Esophagus muscularis mucosa (tissue), 4 donors: ENCODE measurements around the gene ETAA1. TPM values are rescaled to one million over a fixed set of nuclear protein-coding genes. Genes with fewer than 3 reads are reported as not detected.

Source experiments
- DNase-seq: peaks from one replicate; pipeline ENCODE4 v3.0.0-alpha.2; 2017; ENCODE audit errors: extremely low spot score
- H3K27ac ChIP-seq, 4 donors: fragments of 200-600 bp; sonication (generic); replicated peaks in 1 of 4; 1 replicate in 3 of 4; 2 replicates in 1 of 4; pipeline ENCODE4 v1.5.1; 2016 to 2019; ENCODE audit warnings: mild to moderate bottlenecking in 1 of 4
- H3K27me3 ChIP-seq, 4 donors: fragments of 200-600 bp; sonication (generic); one replicate each; pipeline versions ENCODE4 v1.5.1 to v1.6.0; 2016 to 2019
- H3K36me3 ChIP-seq, 4 donors: fragments of 200-600 bp; sonication (generic); one replicate each; pipeline ENCODE4 v1.5.1; 2016 to 2019
- H3K4me1 ChIP-seq, 4 donors: fragments of 200-600 bp; sonication (generic); one replicate each; pipeline ENCODE4 v1.5.1; 2016 to 2019
- H3K4me3 ChIP-seq, 4 donors: fragments of 200-600 bp; sonication (generic); 1 replicate in 2 of 4; 2 replicates in 2 of 4; pipeline ENCODE4 v1.5.1; 2016 to 2019; ENCODE audit warnings: mild to moderate bottlenecking in 4 of 4, moderate library complexity in 1 of 4
- H3K9me3 ChIP-seq, 4 donors: fragments of 200-600 bp; sonication (generic); 1 replicate in 3 of 4; 2 replicates in 1 of 4; pipeline ENCODE4 v1.5.1; 2016 to 2019
- CTCF ChIP-seq, 3 experiments: fragments of 200-600 bp in 2 of 3; fragments of 450-650 bp in 1 of 3; sonication (generic) in 2 of 3; IDR thresholded peaks; one replicate each; pipeline ENCODE4 v1.5.1; 2017 to 2019; ENCODE audit warnings: antibody characterized with exemption in 3 of 3, mild to moderate bottlenecking in 2 of 3, moderate library complexity in 1 of 3
- EP300 ChIP-seq: sonication (generic); formaldehyde crosslinking; IDR thresholded peaks from one replicate; pipeline ENCODE4 v1.6.1; 2017; ENCODE audit warnings: antibody characterized with exemption
- POLR2A ChIP-seq: fragments of 450-650 bp; IDR thresholded peaks from one replicate; pipeline ENCODE4 v1.6.1; 2017; ENCODE audit warnings: antibody characterized with exemption, moderate library complexity, mild to moderate bottlenecking, low read depth
- POLR2AphosphoS5 ChIP-seq, 2 donors: sonication (generic); formaldehyde crosslinking; IDR thresholded peaks; one replicate each; pipeline ENCODE4 v1.6.1; 2017; ENCODE audit warnings: antibody characterized with exemption in 2 of 2
- WGBS: methylation state at CpG from one replicate; pipeline ENCODE4 v1.1.5; 2018; 5-methylcytosine and 5-hydroxymethylcytosine counted together
- intact Hi-C: fragments of 100-400 bp; cut with DNase I; formaldehyde crosslinking; loops from one replicate; pipeline ENCODE4 v1.15.1; 2023
- total RNA-seq, 4 donors: library from RNA; depleted of rRNA; stranded (reverse); fragments of >200 nt; gene quantifications; one replicate each; pipeline versions ENCODE4 v1.1.0 to v1.2.1, GENCODE V29; 2016

ETAA1 gene
- 10 to 100 TPM; 10.4 to 19.5 (median 14.2) TPM for total RNA-seq

GRCh38 chr2:67397143-67397986 lies at the start of gene ETAA1:
Gene ETAA1, plus strand, starts transcription at chr2:67397333. Its CDS starts 116 bp downstream, at chr2:67397449.
- WGBS: under 1% methylated on average over 31 of the region's 61 CpGs
- intact Hi-C loops: loop anchor here (5.0 to 10.0 kb wide), 2 partner anchors 247 to 820 kb away; no protein-coding TSS in a partner anchor
- DNase-seq: peak; percentile 97
- peaks cover 7 to 38% (median 32%) of the 10 kb centered on the region in 4 donors for H3K4me1 ChIP-seq
- H3K4me3 ChIP-seq: peak within 1 kb of the TSS; percentile 70 to 98 (median 98)
- peak; percentile 74 for TF ChIP-seq POLR2A
- TF ChIP-seq EP300: no peak
- TF ChIP-seq POLR2AphosphoS5 (IDR thresholded peaks at IDR 0.05): peak; percentile 86 to 96
- TF ChIP-seq CTCF (IDR thresholded peaks at IDR 0.05): no peak
- no peaks in the 10 kb centered on the region for H3K9me3 ChIP-seq
- H3K36me3 ChIP-seq: peaks cover 0 to 1% (median 0%) of the 10 kb centered on the region in 4 donors
- H3K27ac ChIP-seq: peak within 1 kb of the TSS; percentile 90 to 96 (median 93)
- H3K27me3 ChIP-seq: no peaks in the 10 kb centered on the region

- H3K4me1 ChIP-seq: no peaks in the 10 kb centered on the region
- no peak for DNase-seq
- H3K9me3 ChIP-seq: no peaks in the 10 kb centered on the region
- no peaks in the 10 kb centered on the region for H3K36me3 ChIP-seq
- TF ChIP-seq EP300 (no peak), POLR2A (no peak)
- H3K27ac ChIP-seq: no peak overlapping the region
- no peaks in the 10 kb centered on the region for H3K27me3 ChIP-seq
- no peak overlapping the region for H3K4me3 ChIP-seq
- intact Hi-C loops: no loop called here
These were observed 30.2 kb upstream of the ETAA1 start for GRCh38 chr2:67366832-67367412.

GRCh38 chr2:67374481-67374880 lies 22.7 kb upstream of the ETAA1 start:
- no peak for DNase-seq
- Histone ChIP-seq H3K36me3 (no peaks in the 10 kb centered on the region), H3K9me3 (peaks cover 0 to 2% (median 0%) of the 10 kb centered on the region in 4 donors), H3K4me1 (no peaks in the 10 kb centered on the region), H3K4me3 (peak overlapping the region in 1 of 4 donors; percentile 2), H3K27ac (no peak overlapping the region), H3K27me3 (no peaks in the 10 kb centered on the region)
- intact Hi-C loops: no loop called here
- no peak for TF ChIP-seq POLR2A
- TF ChIP-seq POLR2AphosphoS5 (IDR thresholded peaks at IDR 0.05): no peak
- TF ChIP-seq EP300: no peak
- no peak for TF ChIP-seq CTCF (IDR thresholded peaks at IDR 0.05)
- 47% methylated on average over 2 of the region's 2 CpGs for WGBS

- WGBS: 19% methylated on average over 1 of the region's 1 CpG
- intact Hi-C loops: no loop called here
- Histone ChIP-seq H3K4me3 (no peak overlapping the region), H3K27me3 (no peaks in the 10 kb centered on the region), H3K27ac (no peak overlapping the region), H3K9me3 (peaks cover 0 to 2% (median 0%) of the 10 kb centered on the region in 4 donors), H3K36me3 (no peaks in the 10 kb centered on the region), H3K4me1 (no peaks in the 10 kb centered on the region)
- DNase-seq: no peak
- no peak for TF ChIP-seq EP300
- TF ChIP-seq POLR2A: no peak
- TF ChIP-seq POLR2AphosphoS5 (IDR thresholded peaks at IDR 0.05): no peak
- no peak for TF ChIP-seq CTCF (IDR thresholded peaks at IDR 0.05)
These were observed 22.2 kb upstream of the ETAA1 start for GRCh38 chr2:67374949-67375348.

GRCh38 chr2:67378555-67378954 lies 18.6 kb upstream of the ETAA1 start:
- Histone ChIP-seq H3K9me3 (peaks cover 0 to 2% (median 0%) of the 10 kb centered on the region in 4 donors), H3K36me3 (no peaks in the 10 kb centered on the region), H3K4me1 (no peaks in the 10 kb centered on the region), H3K27ac (no peak overlapping the region), H3K4me3 (no peak overlapping the region), H3K27me3 (no peaks in the 10 kb centered on the region)
- no peak for DNase-seq
- 89% methylated on average over 1 of the region's 1 CpG for WGBS
- intact Hi-C loops: no loop called here
- no peak for TF ChIP-seq POLR2AphosphoS5 (IDR thresholded peaks at IDR 0.05)
- TF ChIP-seq POLR2A: no peak
- no peak for TF ChIP-seq EP300
- no peak for TF ChIP-seq CTCF (IDR thresholded peaks at IDR 0.05)
